ENCODE measurements around the gene HUWE1. TPM values are rescaled to one million over a fixed set of nuclear protein-coding genes. Genes with fewer than 3 reads are reported as not detected.

Gene HUWE1
- total RNA-seq, 3 donors from 2014 or later = 136 to 200 (median 152) TPM

GRCh38 chrX:53606456-53606855 is 80.1 kb downstream of the HUWE1 start:
- DNase-seq = no peak
- Histone ChIP-seq H3K36me3 (ENCODE audit: low read depth) (no peaks in the 10 kb centered on the region), H3K4me3 (no peak overlapping the region), H3K4me1 (ENCODE audit: low read depth) (no peaks in the 10 kb centered on the region), H3K9me3 (no peaks in the 10 kb centered on the region)
- intact Hi-C loops (cut with DNase I, micrococcal nuclease) = no loop called here
- TF ChIP-seq CTCF (IDR thresholded peaks at IDR 0.05) = no peak
- no peak for ATAC-seq

- no peak for TF ChIP-seq CTCF (IDR thresholded peaks at IDR 0.05)
- ATAC-seq = no peak
Observed at GRCh38 chrX:53605004-53605403, 81.5 kb downstream of the HUWE1 start.

GRCh38 chrX:53599781-53600396 is 86.6 kb downstream of the HUWE1 start:
- no peak for TF ChIP-seq CTCF (IDR thresholded peaks at IDR 0.05)
- intact Hi-C loops (cut with DNase I, micrococcal nuclease) = no loop called here
- ATAC-seq = no peak
- no peaks in the 10 kb centered on the region for H3K4me1 ChIP-seq (ENCODE audit: low read depth)
- no peak for DNase-seq
- H3K36me3 ChIP-seq (ENCODE audit: low read depth) = no peaks in the 10 kb centered on the region
- no peak overlapping the region for H3K4me3 ChIP-seq
- H3K9me3 ChIP-seq = no peaks in the 10 kb centered on the region

More at GRCh38 chrX:53605004-53605403, 81.5 kb downstream of the HUWE1 start:
- no peaks in the 10 kb centered on the region for H3K36me3 ChIP-seq (ENCODE audit: low read depth)
- no peaks in the 10 kb centered on the region for H3K9me3 ChIP-seq
- intact Hi-C loops (cut with DNase I, micrococcal nuclease) = no loop called here
- H3K4me1 ChIP-seq (ENCODE audit: low read depth) = no peaks in the 10 kb centered on the region
- DNase-seq = no peak
- no peak overlapping the region for H3K4me3 ChIP-seq

DNA sequence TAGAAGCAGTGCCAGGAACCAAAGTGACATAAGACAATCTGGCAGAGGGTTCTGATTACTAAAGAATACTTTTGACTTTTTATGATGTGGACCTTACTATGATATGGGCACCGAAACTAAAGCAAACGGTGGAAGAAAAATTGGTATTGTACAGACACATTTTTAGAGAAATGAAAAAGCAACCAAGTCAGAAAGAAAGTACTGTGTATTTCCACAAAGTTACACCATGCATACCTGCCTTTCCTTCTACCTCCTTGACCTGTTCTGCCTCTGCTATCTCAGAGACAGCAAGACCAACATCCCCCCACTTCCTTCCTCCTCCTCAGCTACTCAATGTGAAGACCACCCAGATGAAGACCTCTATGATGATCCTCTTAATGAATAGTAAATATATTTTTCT is 88.3 kb downstream of the HUWE1 start:
- ATAC-seq = no peak
- H3K4me3 ChIP-seq = no peak overlapping the region
- no peak for TF ChIP-seq CTCF (IDR thresholded peaks at IDR 0.05)
- no peaks in the 10 kb centered on the region for H3K9me3 ChIP-seq
- H3K36me3 ChIP-seq (ENCODE audit: low read depth) = no peaks in the 10 kb centered on the region
- DNase-seq = no peak
- no peaks in the 10 kb centered on the region for H3K4me1 ChIP-seq (ENCODE audit: low read depth)
- intact Hi-C loops (cut with DNase I, micrococcal nuclease) = no loop called here

DNA sequence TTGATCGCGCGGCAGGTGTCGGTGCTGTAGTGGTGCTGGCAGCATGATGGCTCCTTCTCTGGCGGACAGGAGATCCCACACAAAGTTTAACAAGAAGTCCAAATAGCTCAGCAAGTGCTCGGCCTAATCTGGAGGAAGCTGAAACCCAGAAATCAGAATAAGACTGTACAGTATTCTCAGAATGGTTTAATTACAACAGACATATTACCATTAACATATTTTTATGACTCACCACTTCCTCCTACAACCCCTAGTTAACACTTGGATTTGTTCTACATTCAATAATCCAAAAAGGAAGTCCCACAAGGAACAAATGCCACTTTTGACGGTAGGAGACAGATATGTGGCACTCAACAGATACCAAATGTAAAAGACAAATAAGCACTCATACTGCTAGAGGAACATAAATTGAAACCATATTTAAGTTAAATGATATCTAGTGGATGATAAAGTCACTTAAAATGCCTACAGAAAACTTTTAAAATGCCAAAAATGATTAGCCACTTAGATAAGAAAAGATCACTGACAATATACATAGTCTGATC is 91.2 kb downstream of the HUWE1 start:
- ATAC-seq (peak; percentile 27), DNase-seq (no peak)
- no peak overlapping the region for H3K4me3 ChIP-seq
- no peaks in the 10 kb centered on the region for H3K4me1 ChIP-seq (ENCODE audit: low read depth)
- H3K9me3 ChIP-seq = no peaks in the 10 kb centered on the region
- TF ChIP-seq CTCF (IDR thresholded peaks at IDR 0.05) = no peak
- intact Hi-C loops (cut with DNase I, micrococcal nuclease) = no loop called here
- H3K36me3 ChIP-seq (ENCODE audit: low read depth) = no peaks in the 10 kb centered on the region

Data from mucosa of descending colon (tissue), 3 donors.